Activated CD4-positive, alpha-beta T cell treated with anti-CD3 and anti-CD28 coated beads, Interleukin-2, Interleukin-6, amounts not matched to agents 100 ng/mL and 50 ng/mL, durations not matched to agents 16 hours and 8 hours (primary cell): ENCODE data around the gene ASCC3.
A peak's percentile ranks its signal among the peaks of the same experiment; 100 is the strongest.
"Not testable (repeated sequence)": the region's sequence is repeated elsewhere in the genome, so short reads cannot be mapped to it uniquely, and the experiment has no call there.

ENCODE experiments used
- DNase-seq: peaks from one replicate; pipeline ENCODE4 v3.0.0-alpha.2; 2020

Gene ASCC3

GRCh38 chr6:100880853-100881706 lies at the start of gene ASCC3:
Gene ASCC3, minus strand, starts transcription at chr6:100881329. Its CDS starts 13,332 bp downstream, at chr6:100867997.
- peak; percentile 95 for DNase-seq

DNA sequence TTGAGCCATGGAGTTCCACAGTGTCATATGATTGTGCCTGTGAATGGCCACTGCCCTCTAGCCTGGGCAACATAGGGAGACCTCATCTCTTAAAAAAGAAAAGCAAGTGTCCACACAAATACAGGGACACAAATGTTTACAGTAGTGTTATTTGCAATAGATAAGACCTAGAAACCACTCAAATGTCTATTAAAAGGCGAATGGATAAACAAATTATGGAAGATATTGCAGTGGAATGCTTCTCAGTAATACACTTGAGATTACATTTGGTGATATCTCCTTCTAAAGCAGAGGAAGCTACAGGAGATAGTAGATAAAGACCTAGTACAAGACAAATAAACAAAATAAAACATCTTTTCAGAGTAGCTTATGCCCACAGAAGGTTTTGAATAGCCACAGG lies 44.6 kb upstream of the ASCC3 start:
- DNase-seq, result no peak

DNA sequence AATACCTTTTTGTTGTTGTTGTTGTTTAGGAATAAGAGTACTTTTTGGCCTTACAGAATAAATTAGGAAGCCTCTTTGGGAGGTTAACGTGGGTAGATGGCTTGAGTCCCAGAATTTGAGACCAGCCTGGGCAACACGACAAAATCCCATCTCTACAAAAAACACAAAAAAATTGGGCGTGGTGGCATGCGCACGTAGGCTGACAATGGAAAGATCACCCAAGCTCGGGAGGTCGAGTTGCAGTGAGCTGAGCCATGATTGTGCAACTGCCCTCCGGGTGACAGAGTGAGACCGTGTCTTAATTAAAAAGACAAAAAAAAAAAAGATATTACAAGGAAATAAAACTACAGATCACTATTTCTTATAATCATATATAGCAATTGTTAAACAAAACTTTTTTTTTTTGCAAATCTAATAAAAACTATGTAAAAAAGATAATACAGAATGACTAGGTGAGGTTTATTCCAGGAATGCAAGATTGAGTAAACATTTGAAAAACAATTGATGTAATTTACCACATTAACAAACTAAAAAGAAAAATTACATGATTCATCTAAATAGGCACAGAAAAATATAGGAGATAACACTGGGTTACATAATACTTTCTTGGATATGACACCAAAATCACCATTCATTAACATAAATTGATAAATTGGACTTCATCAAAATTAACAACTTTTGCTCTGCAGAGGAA lies 43.6 kb upstream of the ASCC3 start:
- DNase-seq, result no peak

- DNase-seq, result no peak
These were observed 42.5 kb upstream of the ASCC3 start for GRCh38 chr6:100923481-100924165.

- no peak for DNase-seq
These were observed 39.0 kb upstream of the ASCC3 start for GRCh38 chr6:100920028-100920605.

DNA sequence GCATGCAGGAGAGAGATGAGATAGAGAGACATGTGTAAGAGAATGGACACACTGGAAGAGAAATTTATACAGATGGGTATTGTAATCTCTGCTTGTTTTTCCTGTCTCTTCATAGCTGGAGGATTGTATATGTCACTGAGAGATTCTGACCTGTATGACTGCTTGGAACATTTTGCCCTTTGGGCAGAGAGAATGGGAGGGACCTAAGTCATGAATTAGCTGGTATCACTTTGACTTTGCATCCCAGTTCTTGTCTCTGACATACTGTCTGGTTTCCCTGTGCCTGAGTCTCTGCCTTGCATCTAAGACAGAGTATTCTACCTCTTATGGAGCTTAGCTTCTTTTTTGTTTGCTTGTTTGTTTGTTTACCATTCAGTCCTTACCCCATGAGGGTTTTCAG lies 37.0 kb upstream of the ASCC3 start:
- DNase-seq, result no peak

GRCh38 chr6:100915876-100916275 lies 34.7 kb upstream of the ASCC3 start:
- no peak for DNase-seq

GRCh38 chr6:100913400-100914276 lies 32.5 kb upstream of the ASCC3 start:
- no peak for DNase-seq

DNA sequence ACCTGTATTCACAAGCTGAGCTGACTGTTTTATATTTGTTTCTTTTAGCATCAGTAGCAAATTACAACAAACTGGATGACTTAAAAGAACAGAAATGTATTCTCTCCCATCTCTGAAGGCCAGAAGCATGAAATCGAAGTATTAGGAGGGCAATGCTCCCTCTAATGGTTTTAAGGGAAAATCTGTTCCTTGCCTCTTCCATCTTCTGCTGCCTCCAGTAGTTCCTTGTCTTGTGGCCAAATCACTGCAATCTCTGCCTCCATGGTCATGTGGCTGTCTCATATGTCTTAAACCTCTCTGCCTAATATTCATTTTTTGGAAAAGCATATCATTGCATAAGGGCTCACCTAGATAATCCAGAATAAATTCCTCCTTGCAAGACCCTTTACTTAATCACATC lies 25.2 kb upstream of the ASCC3 start:
- no peak for DNase-seq

- DNase-seq, result no peak
These were observed 23.9 kb upstream of the ASCC3 start for GRCh38 chr6:100905067-100905466.

DNA sequence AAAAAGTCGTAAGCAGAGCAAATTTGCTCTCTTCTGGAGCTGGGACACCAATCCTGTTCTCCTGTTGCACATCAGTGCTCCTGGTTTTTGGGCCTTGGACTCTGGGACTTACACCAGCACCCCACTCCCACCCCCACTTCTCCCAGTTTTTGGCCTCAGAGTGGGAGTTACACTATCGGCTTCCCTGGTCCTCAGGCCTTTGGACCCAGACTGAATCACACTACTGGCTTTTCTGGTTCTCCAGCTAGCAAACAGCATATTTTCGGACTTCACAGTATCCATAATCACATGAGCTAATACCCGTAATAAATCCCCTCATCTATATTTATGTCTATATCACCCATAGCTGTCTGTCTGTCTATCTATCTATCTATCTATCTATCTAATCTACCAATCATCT lies 23.2 kb upstream of the ASCC3 start:
- DNase-seq, result no peak

GRCh38 chr6:100901582-100901981 lies 20.5 kb upstream of the ASCC3 start:
- DNase-seq, result no peak

GRCh38 chr6:100899202-100899601 lies 18.1 kb upstream of the ASCC3 start:
- no peak for DNase-seq

GRCh38 chr6:100897671-100898070 lies 16.5 kb upstream of the ASCC3 start:
- DNase-seq, result no peak

DNA sequence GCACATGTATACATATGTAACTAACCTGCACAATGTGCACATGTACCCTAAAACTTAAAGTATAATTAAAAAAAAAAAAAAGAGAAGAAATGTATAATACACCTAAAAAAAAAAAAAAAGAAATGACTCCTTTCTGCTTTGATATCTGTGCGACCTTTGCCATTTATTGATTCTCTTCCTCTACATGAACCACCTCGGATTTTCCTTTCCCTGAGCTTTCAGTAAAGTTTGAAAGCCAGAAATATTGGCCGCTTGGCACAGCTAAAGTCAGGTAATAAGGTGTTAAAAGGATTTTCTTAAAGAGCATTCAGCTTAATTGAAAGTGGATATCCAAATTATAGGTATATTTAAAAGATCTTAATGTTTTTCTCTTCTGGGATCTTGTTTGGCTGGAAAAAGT lies 12.6 kb upstream of the ASCC3 start:
- DNase-seq, result no peak

DNA sequence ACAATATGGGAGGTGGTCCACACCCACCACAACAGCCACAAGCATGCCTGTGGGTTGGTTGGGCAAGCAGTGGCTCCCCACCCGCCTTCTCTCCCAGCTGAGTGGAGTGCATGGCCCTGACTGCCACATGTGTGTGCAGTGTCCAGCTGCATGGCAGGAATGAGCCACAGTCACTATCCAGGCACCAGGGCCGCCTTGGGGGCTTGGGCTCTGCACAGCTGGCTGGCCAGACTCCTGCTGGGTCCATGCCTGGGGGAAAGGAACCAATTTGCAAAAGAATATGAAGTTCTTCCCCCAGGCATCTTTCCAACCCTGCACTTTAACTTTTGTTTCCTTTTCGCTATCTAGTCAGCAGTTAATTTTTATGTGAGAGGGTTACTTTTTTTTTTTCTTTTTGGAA lies 11.6 kb upstream of the ASCC3 start:
- no peak for DNase-seq

DNA sequence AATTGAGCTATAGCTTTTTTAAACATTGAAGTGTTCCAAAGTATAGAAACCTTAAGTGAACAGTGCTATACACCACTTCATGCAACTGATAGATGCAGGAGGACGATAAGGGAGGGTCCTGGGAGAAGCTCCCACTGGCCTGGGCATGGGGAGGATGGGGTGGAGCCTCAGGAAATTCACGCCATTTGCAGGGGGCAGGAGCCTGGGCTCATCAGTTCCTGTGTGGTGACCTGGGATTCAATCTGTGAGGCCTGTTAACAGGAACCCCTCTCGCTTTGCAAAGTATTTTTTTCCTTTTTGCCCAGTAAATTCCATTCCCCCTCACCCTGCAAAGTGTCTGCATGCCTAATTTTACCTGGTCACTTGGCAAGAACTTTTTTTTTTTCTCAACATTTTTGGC lies 11.0 kb upstream of the ASCC3 start:
- no peak for DNase-seq

- no peak for DNase-seq
These were observed 9.9 kb upstream of the ASCC3 start for GRCh38 chr6:100891079-100891478.

- DNase-seq, result not testable (repeated sequence)
These were observed 9.5 kb upstream of the ASCC3 start for GRCh38 chr6:100890646-100891045.

GRCh38 chr6:100889351-100889750 lies 8.2 kb upstream of the ASCC3 start:
- DNase-seq, result no peak

DNA sequence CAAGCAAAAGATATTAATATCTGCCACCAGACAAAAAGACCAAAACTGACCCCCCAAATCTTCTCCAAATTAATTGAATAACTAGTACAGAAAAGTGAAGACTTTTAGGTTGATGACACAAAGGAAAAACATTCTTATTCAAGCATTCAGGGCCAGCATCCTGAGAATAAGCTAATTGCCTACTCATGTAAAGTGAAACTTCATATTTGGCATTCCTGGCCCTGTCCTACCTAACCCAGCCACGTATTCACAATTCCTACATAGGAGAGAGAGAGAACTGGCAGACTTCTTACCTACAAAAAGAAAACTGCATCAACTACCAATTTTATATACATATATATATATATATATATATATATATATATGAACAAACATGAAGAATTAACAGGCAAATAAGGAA lies 4.9 kb upstream of the ASCC3 start:
- DNase-seq, result no peak

DNA sequence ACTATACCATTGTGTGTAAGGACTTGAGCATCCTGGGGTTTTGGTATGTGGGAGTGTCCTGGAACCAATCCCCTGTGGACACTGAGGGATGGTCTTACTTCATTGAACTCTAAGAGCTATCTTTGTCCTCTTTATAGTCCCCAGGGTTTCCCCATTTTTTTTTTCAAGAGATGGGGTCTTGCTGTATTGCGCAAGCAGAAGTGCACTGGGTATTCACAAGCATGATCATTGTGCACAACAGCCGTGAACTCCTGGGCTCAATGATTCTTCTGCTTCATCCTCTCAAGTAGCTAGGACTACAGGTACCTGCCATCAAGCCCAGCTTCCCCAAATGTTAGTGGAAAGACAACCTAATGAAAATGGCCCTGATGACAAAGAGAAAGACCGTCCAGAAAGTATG lies 2.2 kb upstream of the ASCC3 start:
- no peak for DNase-seq

DNA sequence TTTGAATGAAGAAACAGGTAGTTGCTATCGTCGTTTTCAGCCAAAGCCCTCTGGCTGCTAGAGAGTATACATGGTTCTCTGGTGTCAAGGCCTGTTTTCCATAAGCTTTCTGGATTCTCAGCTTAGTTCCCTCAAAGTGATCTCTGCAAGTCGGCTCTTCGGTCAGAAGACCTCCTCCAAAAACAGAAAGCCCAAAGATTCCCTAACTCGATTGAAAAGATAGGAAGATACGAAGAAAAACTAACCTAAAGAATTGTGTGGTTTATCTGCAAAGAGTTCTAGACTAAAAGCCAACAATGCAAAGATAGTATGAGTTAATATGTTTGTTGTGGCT lies 545 bp upstream of the ASCC3 start:
- DNase-seq, result no peak
